Transverse colon (tissue), 4 donors: ENCODE data around the gene CAPN15.

Experiments used
- POLR2A ChIP-seq: fragments of 450-650 bp; IDR thresholded peaks from one replicate; pipeline ENCODE4 v1.6.1; 2016; ENCODE audit warnings: antibody characterized with exemption, mild to moderate bottlenecking, moderate library complexity
- POLR2AphosphoS5 ChIP-seq, 3 donors: sonication (generic); formaldehyde crosslinking; IDR thresholded peaks; one replicate each; pipeline ENCODE4 v1.6.1; 2016; ENCODE audit warnings: antibody characterized with exemption in 3 of 3
- TF ChIP-seq, protein P1 (sequence below), 5 experiments: fragments of 200-600 bp in 3 of 5; fragments of 450-650 bp in 2 of 5; sonication (generic) in 3 of 5; IDR thresholded peaks; 1 replicate in 2 of 5; 2 replicates in 3 of 5; pipeline ENCODE4 v1.5.1; 2016 to 2017; ENCODE audit warnings: antibody characterized with exemption in 5 of 5, inconsistent platforms in 3 of 5, mild to moderate bottlenecking in 2 of 5, moderate library complexity in 1 of 5

GRCh38 chr16:531494-532125 lies 4.1 kb downstream of the CAPN15 start:
- TF ChIP-seq POLR2A: no peak
- TF ChIP-seq, protein P1, sequence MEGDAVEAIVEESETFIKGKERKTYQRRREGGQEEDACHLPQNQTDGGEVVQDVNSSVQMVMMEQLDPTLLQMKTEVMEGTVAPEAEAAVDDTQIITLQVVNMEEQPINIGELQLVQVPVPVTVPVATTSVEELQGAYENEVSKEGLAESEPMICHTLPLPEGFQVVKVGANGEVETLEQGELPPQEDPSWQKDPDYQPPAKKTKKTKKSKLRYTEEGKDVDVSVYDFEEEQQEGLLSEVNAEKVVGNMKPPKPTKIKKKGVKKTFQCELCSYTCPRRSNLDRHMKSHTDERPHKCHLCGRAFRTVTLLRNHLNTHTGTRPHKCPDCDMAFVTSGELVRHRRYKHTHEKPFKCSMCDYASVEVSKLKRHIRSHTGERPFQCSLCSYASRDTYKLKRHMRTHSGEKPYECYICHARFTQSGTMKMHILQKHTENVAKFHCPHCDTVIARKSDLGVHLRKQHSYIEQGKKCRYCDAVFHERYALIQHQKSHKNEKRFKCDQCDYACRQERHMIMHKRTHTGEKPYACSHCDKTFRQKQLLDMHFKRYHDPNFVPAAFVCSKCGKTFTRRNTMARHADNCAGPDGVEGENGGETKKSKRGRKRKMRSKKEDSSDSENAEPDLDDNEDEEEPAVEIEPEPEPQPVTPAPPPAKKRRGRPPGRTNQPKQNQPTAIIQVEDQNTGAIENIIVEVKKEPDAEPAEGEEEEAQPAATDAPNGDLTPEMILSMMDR (IDR thresholded peaks at IDR 0.05): no peak
- TF ChIP-seq POLR2AphosphoS5 (IDR thresholded peaks at IDR 0.05): no peak
